SK-N-SH treated with all-trans-retinoic acid at 6 μM for 48 hours (cell line): Measurements from ENCODE around the gene NAA50.

ENCODE experiments used
- ATAC-seq: fragments of 200-7000 bp; cut with Tn5 transposase; 3 replicates; pipeline ENCODE4 v1.9.1; 2020; ENCODE audit warnings: mild to moderate bottlenecking, moderate library complexity
- ARNTL ChIP-seq: fragments of 450-650 bp; formaldehyde crosslinking; IDR thresholded peaks from 2 replicates; pipeline ENCODE4 v1.5.0; 2020; ENCODE audit warnings: low read depth, mild to moderate bottlenecking, moderate library complexity, borderline replicate concordance
- CSDC2 ChIP-seq: fragments of 250-450 bp; sonication (Bioruptor Pico); IDR thresholded peaks from 2 replicates; pipeline ENCODE4 v1.5.0; 2020; ENCODE audit warnings: mild to moderate bottlenecking, moderate library complexity
- ESRRG ChIP-seq: fragments of 250-450 bp; sonication (Bioruptor Pico); IDR thresholded peaks from 2 replicates; pipeline ENCODE4 v1.6.1; 2021; ENCODE audit warnings: mild to moderate bottlenecking
- GLIS3 ChIP-seq: fragments of 250-450 bp; sonication (Bioruptor Pico); IDR thresholded peaks from 2 replicates; pipeline ENCODE4 v1.5.0; 2020; ENCODE audit warnings: mild to moderate bottlenecking, moderate library complexity
- ISL1 ChIP-seq: fragments of 250-450 bp; sonication (Bioruptor Pico); IDR thresholded peaks from 2 replicates; pipeline ENCODE4 v2.1.2; 2022; ENCODE audit warnings: mild to moderate bottlenecking, moderate library complexity
- OSR1 ChIP-seq: fragments of 250-450 bp; sonication (Bioruptor Pico); IDR thresholded peaks from 2 replicates; pipeline ENCODE4 v1.8.0; 2022; ENCODE audit warnings: moderate library complexity, mild to moderate bottlenecking, inconsistent platforms
- PPARA ChIP-seq: fragments of 250-450 bp; sonication (Bioruptor Pico); IDR thresholded peaks from 2 replicates; pipeline ENCODE4 v1.5.0; 2020; ENCODE audit warnings: mild to moderate bottlenecking, borderline replicate concordance
- RARB ChIP-seq: fragments of 250-450 bp; sonication (Bioruptor Pico); IDR thresholded peaks from 2 replicates; pipeline ENCODE4 v1.8.0; 2021; ENCODE audit warnings: mild to moderate bottlenecking, moderate library complexity
- TCF4 ChIP-seq: fragments of 250-450 bp; sonication (Bioruptor Pico); IDR thresholded peaks from 2 replicates; pipeline ENCODE4 v1.8.0; 2021; ENCODE audit warnings: mild to moderate bottlenecking, moderate library complexity, borderline replicate concordance
- TOX ChIP-seq: fragments of 250-450 bp; sonication (Bioruptor Pico); IDR thresholded peaks from 2 replicates; pipeline ENCODE4 v1.8.0; 2021; ENCODE audit warnings: mild to moderate bottlenecking, moderate library complexity, borderline replicate concordance
- ZC3H10 ChIP-seq: fragments of 250-450 bp; sonication (Bioruptor Pico); IDR thresholded peaks from 2 replicates; pipeline ENCODE4 v1.5.1; 2021; ENCODE audit warnings: mild to moderate bottlenecking, moderate library complexity
- ZFP3 ChIP-seq: fragments of 250-450 bp; sonication (Bioruptor Pico); IDR thresholded peaks from 2 replicates; pipeline ENCODE4 v1.5.0; 2020; ENCODE audit warnings: mild to moderate bottlenecking, moderate library complexity
- ZFP30 ChIP-seq: fragments of 450-650 bp; formaldehyde crosslinking; IDR thresholded peaks from 2 replicates; pipeline ENCODE4 v1.5.0; 2022; ENCODE audit warnings: mild to moderate bottlenecking, moderate library complexity
- ZNF565 ChIP-seq: fragments of 450-650 bp; formaldehyde crosslinking; conservative IDR thresholded peaks from 2 replicates; pipeline ENCODE4 v1.5.0; 2020; ENCODE audit warnings: low read depth, mild to moderate bottlenecking, moderate library complexity
- ZNF8 ChIP-seq: fragments of 450-650 bp; formaldehyde crosslinking; IDR thresholded peaks from 2 replicates; pipeline ENCODE4 v1.5.0; 2020; ENCODE audit warnings: mild to moderate bottlenecking, moderate library complexity
- TF ChIP-seq, protein P1 (sequence below): fragments of 250-450 bp; sonication (Bioruptor Pico); IDR thresholded peaks from 2 replicates; pipeline ENCODE4 v1.5.1; 2020; ENCODE audit warnings: low read depth, mild to moderate bottlenecking, moderate library complexity
- TF ChIP-seq, protein P2 (sequence below): fragments of 250-450 bp; sonication (Bioruptor Pico); IDR thresholded peaks from 2 replicates; pipeline ENCODE4 v1.8.0; 2021; ENCODE audit warnings: low read depth, mild to moderate bottlenecking, moderate library complexity, borderline replicate concordance
- TF ChIP-seq, protein P3 (sequence below): fragments of 250-450 bp; sonication (Bioruptor Pico); IDR thresholded peaks from 2 replicates; pipeline ENCODE4 v1.8.0; 2020; ENCODE audit warnings: mild to moderate bottlenecking, moderate library complexity, borderline replicate concordance
- TF ChIP-seq, protein P4 (sequence below): fragments of 250-450 bp; sonication (Bioruptor Pico); IDR thresholded peaks from 2 replicates; pipeline ENCODE4 v1.5.1; 2021; ENCODE audit warnings: mild to moderate bottlenecking, moderate library complexity
- TF ChIP-seq, protein P5 (sequence below): fragments of 250-450 bp; sonication (Bioruptor Pico); IDR thresholded peaks from 2 replicates; pipeline ENCODE4 v1.5.0; 2020; ENCODE audit warnings: mild to moderate bottlenecking, moderate library complexity

NAA50 gene

DNA sequence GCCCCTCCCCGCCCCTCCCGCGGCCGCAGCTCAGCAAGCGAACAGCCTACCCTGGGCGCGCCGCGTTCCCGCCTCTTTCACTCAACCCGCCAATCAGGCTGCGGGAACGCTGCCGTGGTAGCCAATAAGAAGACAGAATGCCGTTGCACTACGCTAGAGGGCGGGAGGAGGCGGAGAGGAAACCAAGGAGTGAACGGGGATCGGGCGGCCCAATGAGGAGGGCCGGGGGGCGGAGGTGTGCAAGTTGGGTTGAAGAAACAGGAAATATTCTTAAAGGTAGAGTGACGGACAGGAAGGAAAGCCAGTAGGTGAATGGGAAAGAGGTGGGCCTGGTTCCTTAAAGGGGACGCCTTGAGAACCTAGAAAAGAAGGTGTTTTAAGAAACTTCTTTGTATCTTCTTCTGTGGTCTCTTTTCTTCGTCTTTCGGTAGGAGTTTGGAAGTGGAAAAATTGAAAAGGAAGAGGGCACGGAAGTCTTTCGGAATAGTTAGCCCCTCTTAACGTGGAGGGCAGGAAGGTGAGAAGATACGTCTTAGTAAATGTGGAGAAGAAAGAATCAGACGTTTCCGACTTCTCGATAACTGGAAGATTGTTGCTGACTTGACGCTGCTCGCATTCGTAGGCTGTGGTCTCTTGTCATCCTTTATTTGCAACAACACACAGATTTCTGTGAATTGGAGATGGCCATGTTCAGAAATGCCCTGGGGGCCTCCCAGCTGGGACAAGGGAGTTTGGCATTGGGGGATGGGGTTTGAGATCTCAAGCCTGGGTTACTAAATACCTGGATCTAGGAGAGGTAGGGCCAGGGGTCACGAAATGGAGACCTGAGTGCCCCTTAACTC, 49.2 kb downstream of the NAA50 start (continued):
- TF ChIP-seq, protein P1, sequence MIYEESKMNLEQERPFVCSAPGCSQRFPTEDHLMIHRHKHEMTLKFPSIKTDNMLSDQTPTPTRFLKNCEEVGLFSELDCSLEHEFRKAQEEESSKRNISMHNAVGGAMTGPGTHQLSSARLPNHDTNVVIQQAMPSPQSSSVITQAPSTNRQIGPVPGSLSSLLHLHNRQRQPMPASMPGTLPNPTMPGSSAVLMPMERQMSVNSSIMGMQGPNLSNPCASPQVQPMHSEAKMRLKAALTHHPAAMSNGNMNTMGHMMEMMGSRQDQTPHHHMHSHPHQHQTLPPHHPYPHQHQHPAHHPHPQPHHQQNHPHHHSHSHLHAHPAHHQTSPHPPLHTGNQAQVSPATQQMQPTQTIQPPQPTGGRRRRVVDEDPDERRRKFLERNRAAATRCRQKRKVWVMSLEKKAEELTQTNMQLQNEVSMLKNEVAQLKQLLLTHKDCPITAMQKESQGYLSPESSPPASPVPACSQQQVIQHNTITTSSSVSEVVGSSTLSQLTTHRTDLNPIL (CRISPR knock-in tag): no peak
- TF ChIP-seq RARB (CRISPR knock-in tag): no peak
- TF ChIP-seq TCF4: no peak

DNA sequence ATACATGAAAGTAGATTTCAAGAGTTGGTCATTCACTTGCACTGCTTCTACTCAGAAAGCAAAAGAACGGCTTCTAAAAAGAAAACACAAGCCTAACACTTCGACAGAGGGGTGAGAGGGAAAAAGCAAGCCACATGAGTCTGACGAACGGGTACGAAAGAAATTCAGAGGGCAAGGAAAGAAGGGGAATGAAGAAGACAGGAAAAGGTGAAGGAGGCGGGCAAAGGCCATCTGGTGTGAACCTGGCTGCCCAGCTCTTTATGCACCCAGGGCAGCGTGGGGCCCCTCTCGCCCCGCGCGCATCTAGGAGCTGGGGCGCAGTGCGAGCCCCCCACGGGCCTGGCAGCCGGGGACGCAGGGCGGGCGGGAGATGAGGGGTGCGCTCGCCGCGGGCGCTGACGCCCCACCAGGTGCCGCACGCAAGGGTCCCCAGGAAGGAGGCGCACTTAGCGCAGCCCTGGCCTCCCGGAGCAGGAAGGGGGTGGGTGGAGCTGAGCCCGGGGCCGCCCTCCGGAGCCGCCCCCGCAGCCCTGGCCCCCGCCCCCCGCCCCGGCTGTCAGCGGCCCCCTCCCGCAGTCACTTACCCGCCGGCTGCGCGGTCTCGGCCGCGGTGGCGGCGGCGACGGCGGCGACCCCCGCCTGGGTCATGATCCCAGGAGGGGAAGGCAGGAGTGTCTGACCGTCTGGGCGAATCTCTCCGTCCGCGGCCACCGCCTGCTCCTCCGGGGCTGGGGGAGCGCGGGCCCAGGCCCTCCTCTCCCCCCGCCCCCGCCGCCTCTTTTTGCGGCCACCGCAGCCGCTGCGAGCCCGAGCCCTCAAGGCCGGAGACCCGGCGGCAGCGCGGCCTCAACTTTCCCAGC, 50.0 kb downstream of the NAA50 start, which contains the start of gene USF3:
TSS of gene USF3 (minus strand) at position 857 of the 860 bp plus-strand sequence. CDS start 21,764 bp downstream, outside the sequence.
- ATAC-seq: peak; percentile 79
- TF ChIP-seq, protein P2, sequence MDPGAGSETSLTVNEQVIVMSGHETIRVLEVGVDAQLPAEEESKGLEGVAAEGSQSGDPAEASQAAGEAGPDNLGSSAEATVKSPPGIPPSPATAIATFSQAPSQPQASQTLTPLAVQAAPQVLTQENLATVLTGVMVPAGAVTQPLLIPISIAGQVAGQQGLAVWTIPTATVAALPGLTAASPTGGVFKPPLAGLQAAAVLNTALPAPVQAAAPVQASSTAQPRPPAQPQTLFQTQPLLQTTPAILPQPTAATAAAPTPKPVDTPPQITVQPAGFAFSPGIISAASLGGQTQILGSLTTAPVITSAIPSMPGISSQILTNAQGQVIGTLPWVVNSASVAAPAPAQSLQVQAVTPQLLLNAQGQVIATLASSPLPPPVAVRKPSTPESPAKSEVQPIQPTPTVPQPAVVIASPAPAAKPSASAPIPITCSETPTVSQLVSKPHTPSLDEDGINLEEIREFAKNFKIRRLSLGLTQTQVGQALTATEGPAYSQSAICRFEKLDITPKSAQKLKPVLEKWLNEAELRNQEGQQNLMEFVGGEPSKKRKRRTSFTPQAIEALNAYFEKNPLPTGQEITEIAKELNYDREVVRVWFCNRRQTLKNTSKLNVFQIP (CRISPR knock-in tag): no peak
- TF ChIP-seq ARNTL (CRISPR knock-in tag) (no peak), TOX (CRISPR knock-in tag) (no peak), OSR1 (no peak), TCF4 (no peak), ZNF565 (no peak), ZFP3 (CRISPR knock-in tag) (no peak), ZFP30 (no peak), PPARA (CRISPR knock-in tag) (no peak), CSDC2 (CRISPR knock-in tag) (no peak), ZC3H10 (no peak), ESRRG (CRISPR knock-in tag) (no peak)
- TF ChIP-seq, protein P1 (CRISPR knock-in tag): no peak
- TF ChIP-seq, protein P3, sequence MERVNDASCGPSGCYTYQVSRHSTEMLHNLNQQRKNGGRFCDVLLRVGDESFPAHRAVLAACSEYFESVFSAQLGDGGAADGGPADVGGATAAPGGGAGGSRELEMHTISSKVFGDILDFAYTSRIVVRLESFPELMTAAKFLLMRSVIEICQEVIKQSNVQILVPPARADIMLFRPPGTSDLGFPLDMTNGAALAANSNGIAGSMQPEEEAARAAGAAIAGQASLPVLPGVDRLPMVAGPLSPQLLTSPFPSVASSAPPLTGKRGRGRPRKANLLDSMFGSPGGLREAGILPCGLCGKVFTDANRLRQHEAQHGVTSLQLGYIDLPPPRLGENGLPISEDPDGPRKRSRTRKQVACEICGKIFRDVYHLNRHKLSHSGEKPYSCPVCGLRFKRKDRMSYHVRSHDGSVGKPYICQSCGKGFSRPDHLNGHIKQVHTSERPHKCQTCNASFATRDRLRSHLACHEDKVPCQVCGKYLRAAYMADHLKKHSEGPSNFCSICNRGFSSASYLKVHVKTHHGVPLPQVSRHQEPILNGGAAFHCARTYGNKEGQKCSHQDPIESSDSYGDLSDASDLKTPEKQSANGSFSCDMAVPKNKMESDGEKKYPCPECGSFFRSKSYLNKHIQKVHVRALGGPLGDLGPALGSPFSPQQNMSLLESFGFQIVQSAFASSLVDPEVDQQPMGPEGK (CRISPR knock-in tag): no peak

DNA sequence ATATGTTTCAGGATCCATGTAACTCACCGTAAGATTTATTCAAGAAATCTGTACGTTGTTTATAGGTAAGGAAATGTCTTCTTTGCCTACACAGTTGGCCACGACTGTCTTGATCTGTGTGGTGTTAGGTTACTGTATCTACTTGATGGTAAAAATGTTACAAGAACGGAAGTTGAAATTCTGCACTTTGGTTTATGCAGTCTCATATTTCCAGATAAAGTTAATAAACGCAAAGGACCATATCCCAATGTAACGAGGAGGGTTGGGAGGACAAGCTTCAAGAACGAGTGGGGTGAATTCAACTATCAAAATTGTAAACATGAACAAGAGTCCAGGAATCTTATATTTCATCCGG, 50.6 kb downstream of the NAA50 start:
- ATAC-seq: no peak
- TF ChIP-seq, protein P3 (CRISPR knock-in tag): no peak
- no peak for TF ChIP-seq TOX (CRISPR knock-in tag)
- TF ChIP-seq ISL1 (CRISPR knock-in tag): no peak
- TF ChIP-seq, protein P4, sequence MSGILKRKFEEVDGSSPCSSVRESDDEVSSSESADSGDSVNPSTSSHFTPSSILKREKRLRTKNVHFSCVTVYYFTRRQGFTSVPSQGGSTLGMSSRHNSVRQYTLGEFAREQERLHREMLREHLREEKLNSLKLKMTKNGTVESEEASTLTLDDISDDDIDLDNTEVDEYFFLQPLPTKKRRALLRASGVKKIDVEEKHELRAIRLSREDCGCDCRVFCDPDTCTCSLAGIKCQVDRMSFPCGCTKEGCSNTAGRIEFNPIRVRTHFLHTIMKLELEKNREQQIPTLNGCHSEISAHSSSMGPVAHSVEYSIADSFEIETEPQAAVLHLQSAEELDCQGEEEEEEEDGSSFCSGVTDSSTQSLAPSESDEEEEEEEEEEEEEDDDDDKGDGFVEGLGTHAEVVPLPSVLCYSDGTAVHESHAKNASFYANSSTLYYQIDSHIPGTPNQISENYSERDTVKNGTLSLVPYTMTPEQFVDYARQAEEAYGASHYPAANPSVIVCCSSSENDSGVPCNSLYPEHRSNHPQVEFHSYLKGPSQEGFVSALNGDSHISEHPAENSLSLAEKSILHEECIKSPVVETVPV: no peak
- TF ChIP-seq ZNF8 (CRISPR knock-in tag): no peak
- no peak for TF ChIP-seq ZFP30
- TF ChIP-seq PPARA (CRISPR knock-in tag): no peak
- TF ChIP-seq CSDC2 (CRISPR knock-in tag): no peak
- TF ChIP-seq ESRRG (CRISPR knock-in tag): no peak
- no peak for TF ChIP-seq OSR1
- no peak for TF ChIP-seq GLIS3 (CRISPR knock-in tag)
- TF ChIP-seq RARB (CRISPR knock-in tag): no peak
- TF ChIP-seq ZNF565: no peak
- TF ChIP-seq, protein P2 (CRISPR knock-in tag): no peak
- TF ChIP-seq, protein P5, sequence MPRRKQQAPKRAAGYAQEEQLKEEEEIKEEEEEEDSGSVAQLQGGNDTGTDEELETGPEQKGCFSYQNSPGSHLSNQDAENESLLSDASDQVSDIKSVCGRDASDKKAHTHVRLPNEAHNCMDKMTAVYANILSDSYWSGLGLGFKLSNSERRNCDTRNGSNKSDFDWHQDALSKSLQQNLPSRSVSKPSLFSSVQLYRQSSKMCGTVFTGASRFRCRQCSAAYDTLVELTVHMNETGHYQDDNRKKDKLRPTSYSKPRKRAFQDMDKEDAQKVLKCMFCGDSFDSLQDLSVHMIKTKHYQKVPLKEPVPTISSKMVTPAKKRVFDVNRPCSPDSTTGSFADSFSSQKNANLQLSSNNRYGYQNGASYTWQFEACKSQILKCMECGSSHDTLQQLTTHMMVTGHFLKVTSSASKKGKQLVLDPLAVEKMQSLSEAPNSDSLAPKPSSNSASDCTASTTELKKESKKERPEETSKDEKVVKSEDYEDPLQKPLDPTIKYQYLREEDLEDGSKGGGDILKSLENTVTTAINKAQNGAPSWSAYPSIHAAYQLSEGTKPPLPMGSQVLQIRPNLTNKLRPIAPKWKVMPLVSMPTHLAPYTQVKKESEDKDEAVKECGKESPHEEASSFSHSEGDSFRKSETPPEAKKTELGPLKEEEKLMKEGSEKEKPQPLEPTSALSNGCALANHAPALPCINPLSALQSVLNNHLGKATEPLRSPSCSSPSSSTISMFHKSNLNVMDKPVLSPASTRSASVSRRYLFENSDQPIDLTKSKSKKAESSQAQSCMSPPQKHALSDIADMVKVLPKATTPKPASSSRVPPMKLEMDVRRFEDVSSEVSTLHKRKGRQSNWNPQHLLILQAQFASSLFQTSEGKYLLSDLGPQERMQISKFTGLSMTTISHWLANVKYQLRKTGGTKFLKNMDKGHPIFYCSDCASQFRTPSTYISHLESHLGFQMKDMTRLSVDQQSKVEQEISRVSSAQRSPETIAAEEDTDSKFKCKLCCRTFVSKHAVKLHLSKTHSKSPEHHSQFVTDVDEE: no peak
